Glutamatergic neuron (in vitro differentiated cells): ENCODE results near the gene TAF11L2. TPM values are rescaled to one million over a fixed set of nuclear protein-coding genes. Genes with fewer than 3 reads are reported as not detected.
"Not testable (repeated sequence)": the region's sequence is repeated elsewhere in the genome, so short reads cannot be mapped to it uniquely, and the experiment has no call there.

ENCODE experiments used
- DNase-seq: peaks from one replicate; pipeline ENCODE4 v3.0.0; 2022
- H3K27ac Mint-ChIP-seq: one replicate; pipeline ENCODE4 v1.8.0; 2020; ENCODE audit warnings: mild to moderate bottlenecking, mixed read lengths, inconsistent platforms; ENCODE audit not compliant: unreplicated experiment
- H3K27me3 Mint-ChIP-seq: one replicate; pipeline ENCODE4 v1.8.0; 2020; ENCODE audit warnings: mild to moderate bottlenecking, moderate library complexity, mixed read lengths, inconsistent platforms; ENCODE audit not compliant: unreplicated experiment
- H3K36me3 Mint-ChIP-seq: one replicate; pipeline ENCODE4 v1.8.0; 2020; ENCODE audit warnings: mild to moderate bottlenecking, mixed read lengths, inconsistent platforms; ENCODE audit not compliant: unreplicated experiment
- H3K4me1 Mint-ChIP-seq: one replicate; pipeline ENCODE4 v1.8.0; 2020; ENCODE audit warnings: mild to moderate bottlenecking, low read depth, mixed read lengths, inconsistent platforms; ENCODE audit not compliant: unreplicated experiment
- H3K4me3 Mint-ChIP-seq: one replicate; pipeline ENCODE4 v1.8.0; 2020; ENCODE audit warnings: mild to moderate bottlenecking, mixed read lengths, inconsistent platforms; ENCODE audit not compliant: unreplicated experiment
- H3K9me3 Mint-ChIP-seq: one replicate; pipeline ENCODE4 v1.8.0; 2020; ENCODE audit warnings: mild to moderate bottlenecking, moderate library complexity, mixed read lengths, inconsistent platforms; ENCODE audit not compliant: unreplicated experiment
- CTCF ChIP-seq: fragments of 200-600 bp; sonication (generic); IDR thresholded peaks from one replicate; pipeline ENCODE4 v1.5.0; 2021; ENCODE audit not compliant: partially characterized antibody, unreplicated experiment
- total RNA-seq: library from RNA; stranded (reverse); fragmentation: NEBNext Ultra II Directional; extraction: Animal tissue kit (Norgen Biotek cat#: 25700); gene quantifications from one replicate; pipeline ENCODE4 v1.2.1, GENCODE V29; 2021; ENCODE audit not compliant: unreplicated experiment

TAF11L2 gene
- total RNA-seq, 1 donor from 2014 or later = not detected

GRCh38 chr5:17481378-17481777 lies 16.7 kb upstream of the TAF11L2 start:
- no peaks in the 10 kb centered on the region for H3K9me3 Mint-ChIP-seq
- DNase-seq = no peak

GRCh38 chr5:17482790-17483189 lies 15.2 kb upstream of the TAF11L2 start:
- H3K27ac Mint-ChIP-seq = no peak overlapping the region
- H3K4me1 Mint-ChIP-seq = peaks cover 14% of the 10 kb centered on the region
- no peaks in the 10 kb centered on the region for H3K9me3 Mint-ChIP-seq
- H3K27me3 Mint-ChIP-seq = peaks cover 1% of the 10 kb centered on the region
- DNase-seq = no peak
- H3K36me3 Mint-ChIP-seq = peaks cover 4% of the 10 kb centered on the region
- no peak overlapping the region for H3K4me3 Mint-ChIP-seq
- no peak for TF ChIP-seq CTCF

More at GRCh38 chr5:17481378-17481777, 16.7 kb upstream of the TAF11L2 start:
- TF ChIP-seq CTCF = no peak
- peaks cover 22% of the 10 kb centered on the region for H3K4me1 Mint-ChIP-seq
- H3K4me3 Mint-ChIP-seq = no peak overlapping the region
- peaks cover 1% of the 10 kb centered on the region for H3K27me3 Mint-ChIP-seq
- peaks cover 4% of the 10 kb centered on the region for H3K36me3 Mint-ChIP-seq
- peak overlapping the region; percentile 62 for H3K27ac Mint-ChIP-seq

- DNase-seq, H3K36me3 Mint-ChIP-seq, H3K27ac Mint-ChIP-seq, H3K9me3 Mint-ChIP-seq, H3K27me3 Mint-ChIP-seq, H3K4me3 Mint-ChIP-seq, H3K4me1 Mint-ChIP-seq: not testable (repeated sequence)
These were observed 11.4 kb upstream of the TAF11L2 start for GRCh38 chr5:17486464-17487173.

GRCh38 chr5:17487174-17487512 lies 10.9 kb upstream of the TAF11L2 start:
- H3K9me3 Mint-ChIP-seq = no peaks in the 10 kb centered on the region
- H3K36me3 Mint-ChIP-seq = no peaks in the 10 kb centered on the region
- TF ChIP-seq CTCF = no peak
- H3K27ac Mint-ChIP-seq = no peak overlapping the region
- no peaks in the 10 kb centered on the region for H3K27me3 Mint-ChIP-seq
- no peak for DNase-seq
- H3K4me3 Mint-ChIP-seq = no peak overlapping the region
- peaks cover 7% of the 10 kb centered on the region for H3K4me1 Mint-ChIP-seq

- DNase-seq, H3K36me3 Mint-ChIP-seq, H3K4me1 Mint-ChIP-seq, H3K27me3 Mint-ChIP-seq, H3K27ac Mint-ChIP-seq, H3K9me3 Mint-ChIP-seq, H3K4me3 Mint-ChIP-seq: not testable (repeated sequence)
These were observed 6.8 kb upstream of the TAF11L2 start for GRCh38 chr5:17491257-17491656.

GRCh38 chr5:17492770-17493169 lies 5.3 kb upstream of the TAF11L2 start:
- Mint-ChIP-seq H3K9me3 (peaks cover 7% of the 10 kb centered on the region), H3K27ac (no peak overlapping the region), H3K36me3 (no peaks in the 10 kb centered on the region), H3K4me1 (peaks cover 10% of the 10 kb centered on the region), H3K4me3 (no peak overlapping the region), H3K27me3 (peaks cover under 1% of the 10 kb centered on the region)
- no peak for DNase-seq
- TF ChIP-seq CTCF = no peak
